ENCODE measurements around the gene TMEM208.

DNA sequence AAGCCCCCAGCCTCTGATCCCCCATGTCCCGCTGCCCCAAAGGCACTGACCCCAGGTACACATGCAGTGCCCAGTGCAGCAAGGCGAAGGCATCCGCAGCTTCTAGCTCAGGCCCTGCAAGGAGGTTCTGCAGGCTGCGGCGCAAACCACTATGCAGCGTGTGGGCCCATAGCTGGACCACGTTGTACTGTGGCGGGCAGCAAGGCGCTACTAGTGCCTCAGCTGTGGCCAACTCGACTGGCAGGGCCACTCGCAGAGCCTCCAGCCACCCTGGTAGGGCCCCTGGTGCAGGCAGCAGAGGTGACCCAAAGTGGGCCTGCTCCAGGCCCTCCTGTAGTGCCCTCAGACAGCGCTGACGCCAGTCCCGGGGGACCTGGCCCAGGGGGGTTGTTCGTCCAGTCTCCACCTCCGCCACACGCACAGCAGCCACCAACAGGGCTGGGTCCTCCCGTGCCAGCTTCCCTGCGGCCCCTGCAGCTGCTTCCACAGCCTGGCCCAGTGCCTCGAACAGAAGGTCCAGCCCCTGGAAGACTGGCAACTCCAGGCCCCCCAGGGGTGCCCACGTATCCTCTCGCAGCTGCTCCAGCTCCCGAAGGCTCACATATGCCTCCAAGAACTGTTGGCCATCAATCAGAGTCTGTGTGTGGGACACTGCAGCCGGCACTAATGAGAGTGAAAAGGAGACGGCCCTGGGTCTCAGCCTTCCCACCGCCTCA, 39.6 kb upstream of the TMEM208 start:
- TF ChIP-seq, protein P1, sequence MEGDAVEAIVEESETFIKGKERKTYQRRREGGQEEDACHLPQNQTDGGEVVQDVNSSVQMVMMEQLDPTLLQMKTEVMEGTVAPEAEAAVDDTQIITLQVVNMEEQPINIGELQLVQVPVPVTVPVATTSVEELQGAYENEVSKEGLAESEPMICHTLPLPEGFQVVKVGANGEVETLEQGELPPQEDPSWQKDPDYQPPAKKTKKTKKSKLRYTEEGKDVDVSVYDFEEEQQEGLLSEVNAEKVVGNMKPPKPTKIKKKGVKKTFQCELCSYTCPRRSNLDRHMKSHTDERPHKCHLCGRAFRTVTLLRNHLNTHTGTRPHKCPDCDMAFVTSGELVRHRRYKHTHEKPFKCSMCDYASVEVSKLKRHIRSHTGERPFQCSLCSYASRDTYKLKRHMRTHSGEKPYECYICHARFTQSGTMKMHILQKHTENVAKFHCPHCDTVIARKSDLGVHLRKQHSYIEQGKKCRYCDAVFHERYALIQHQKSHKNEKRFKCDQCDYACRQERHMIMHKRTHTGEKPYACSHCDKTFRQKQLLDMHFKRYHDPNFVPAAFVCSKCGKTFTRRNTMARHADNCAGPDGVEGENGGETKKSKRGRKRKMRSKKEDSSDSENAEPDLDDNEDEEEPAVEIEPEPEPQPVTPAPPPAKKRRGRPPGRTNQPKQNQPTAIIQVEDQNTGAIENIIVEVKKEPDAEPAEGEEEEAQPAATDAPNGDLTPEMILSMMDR (IDR thresholded peaks at IDR 0.05; ENCODE audit: low read depth, low read length, missing input control), result no peak
- no peak for TF ChIP-seq REST (IDR thresholded peaks at IDR 0.05)
- TF ChIP-seq ATF3 (IDR thresholded peaks at IDR 0.05), result no peak
- no peak for TF ChIP-seq TAF1 (conservative IDR thresholded peaks at IDR 0.05)
- no peak for TF ChIP-seq MAX (IDR thresholded peaks at IDR 0.05)
- no peak for TF ChIP-seq JUND (IDR thresholded peaks at IDR 0.05)
